WTC11 (cell line): ENCODE results near the gene TEN1.

Source experiments
- CREM ChIP-seq: sonication (generic); formaldehyde crosslinking; IDR thresholded peaks from 2 replicates; pipeline ENCODE4 v1.8.1; 2022; ENCODE audit warnings: mild to moderate bottlenecking, missing genetic modification reagents, moderate library complexity
- MYBL2 ChIP-seq: sonication (generic); formaldehyde crosslinking; IDR thresholded peaks from 2 replicates; pipeline ENCODE4 v1.8.1; 2023; ENCODE audit warnings: mild to moderate bottlenecking, moderate library complexity, missing genetic modification reagents
- ZNF416 ChIP-seq: fragments of 250-450 bp; sonication (Bioruptor Pico); IDR thresholded peaks from 2 replicates; pipeline ENCODE4 v1.9.0; 2021; ENCODE audit warnings: mild to moderate bottlenecking, inconsistent platforms
- TF ChIP-seq, protein P1 (sequence below): sonication (generic); formaldehyde crosslinking; IDR thresholded peaks from 2 replicates; pipeline ENCODE4 v1.8.1; 2023; ENCODE audit warnings: mild to moderate bottlenecking, moderate library complexity, missing genetic modification reagents
- TF ChIP-seq, protein P2 (sequence below): sonication (generic); formaldehyde crosslinking; IDR thresholded peaks from 2 replicates; pipeline ENCODE4 v1.8.1; 2023; ENCODE audit warnings: mild to moderate bottlenecking, missing genetic modification reagents, moderate library complexity
- TF ChIP-seq, protein P3 (sequence below): sonication (generic); formaldehyde crosslinking; conservative IDR thresholded peaks from 2 replicates; pipeline ENCODE4 v1.8.1; 2023; ENCODE audit warnings: mild to moderate bottlenecking, low read depth, missing genetic modification reagents, moderate library complexity
- TF ChIP-seq, protein P4 (sequence below): fragments of 200-600 bp; IDR thresholded peaks from 2 replicates; pipeline ENCODE4 v1.8.0; 2022; ENCODE audit warnings: antibody characterized with exemption
- TF ChIP-seq, protein P5 (sequence below): sonication (generic); formaldehyde crosslinking; IDR thresholded peaks from 2 replicates; pipeline ENCODE4 v1.8.1; 2022; ENCODE audit warnings: low read depth, missing genetic modification reagents, borderline replicate concordance

DNA sequence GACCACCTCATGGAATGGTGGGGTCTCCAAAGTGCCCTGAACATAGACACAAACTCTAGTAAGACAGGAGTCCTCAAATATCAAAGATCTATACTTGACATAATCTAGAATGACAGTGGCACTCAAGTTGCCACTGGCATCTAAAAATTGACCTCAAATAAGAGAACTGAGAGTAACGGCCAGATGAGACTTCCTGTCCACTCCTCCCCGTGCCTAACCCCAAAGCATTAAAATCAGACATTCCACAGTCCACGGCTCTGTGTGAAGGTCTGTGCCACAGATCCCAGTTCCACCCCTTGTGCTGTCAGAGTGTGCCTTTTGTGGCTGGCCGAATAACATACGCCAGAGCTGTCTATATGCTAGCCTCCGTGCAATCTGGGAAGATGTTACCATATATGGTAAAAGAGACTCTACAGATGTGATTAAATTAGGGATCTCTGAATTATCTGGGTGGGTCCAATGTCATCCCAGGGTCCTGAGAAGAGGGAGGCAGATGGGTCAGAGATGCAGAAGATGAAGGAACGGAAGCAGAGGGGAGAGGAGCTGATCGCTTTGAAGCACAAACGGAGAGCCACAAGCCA, 69.1 kb downstream of the TEN1 start:
- no peak for TF ChIP-seq CREM (CRISPR knock-in tag)
- TF ChIP-seq, protein P1, sequence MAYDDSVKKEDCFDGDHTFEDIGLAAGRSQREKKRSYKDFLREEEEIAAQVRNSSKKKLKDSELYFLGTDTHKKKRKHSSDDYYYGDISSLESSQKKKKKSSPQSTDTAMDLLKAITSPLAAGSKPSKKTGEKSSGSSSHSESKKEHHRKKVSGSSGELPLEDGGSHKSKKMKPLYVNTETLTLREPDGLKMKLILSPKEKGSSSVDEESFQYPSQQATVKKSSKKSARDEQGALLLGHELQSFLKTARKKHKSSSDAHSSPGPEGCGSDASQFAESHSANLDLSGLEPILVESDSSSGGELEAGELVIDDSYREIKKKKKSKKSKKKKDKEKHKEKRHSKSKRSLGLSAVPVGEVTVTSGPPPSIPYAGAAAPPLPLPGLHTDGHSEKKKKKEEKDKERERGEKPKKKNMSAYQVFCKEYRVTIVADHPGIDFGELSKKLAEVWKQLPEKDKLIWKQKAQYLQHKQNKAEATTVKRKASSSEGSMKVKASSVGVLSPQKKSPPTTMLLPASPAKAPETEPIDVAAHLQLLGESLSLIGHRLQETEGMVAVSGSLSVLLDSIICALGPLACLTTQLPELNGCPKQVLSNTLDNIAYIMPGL (CRISPR knock-in tag), result no peak
- TF ChIP-seq, protein P2, sequence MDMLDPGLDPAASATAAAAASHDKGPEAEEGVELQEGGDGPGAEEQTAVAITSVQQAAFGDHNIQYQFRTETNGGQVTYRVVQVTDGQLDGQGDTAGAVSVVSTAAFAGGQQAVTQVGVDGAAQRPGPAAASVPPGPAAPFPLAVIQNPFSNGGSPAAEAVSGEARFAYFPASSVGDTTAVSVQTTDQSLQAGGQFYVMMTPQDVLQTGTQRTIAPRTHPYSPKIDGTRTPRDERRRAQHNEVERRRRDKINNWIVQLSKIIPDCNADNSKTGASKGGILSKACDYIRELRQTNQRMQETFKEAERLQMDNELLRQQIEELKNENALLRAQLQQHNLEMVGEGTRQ (CRISPR knock-in tag), result no peak
- TF ChIP-seq, protein P3, sequence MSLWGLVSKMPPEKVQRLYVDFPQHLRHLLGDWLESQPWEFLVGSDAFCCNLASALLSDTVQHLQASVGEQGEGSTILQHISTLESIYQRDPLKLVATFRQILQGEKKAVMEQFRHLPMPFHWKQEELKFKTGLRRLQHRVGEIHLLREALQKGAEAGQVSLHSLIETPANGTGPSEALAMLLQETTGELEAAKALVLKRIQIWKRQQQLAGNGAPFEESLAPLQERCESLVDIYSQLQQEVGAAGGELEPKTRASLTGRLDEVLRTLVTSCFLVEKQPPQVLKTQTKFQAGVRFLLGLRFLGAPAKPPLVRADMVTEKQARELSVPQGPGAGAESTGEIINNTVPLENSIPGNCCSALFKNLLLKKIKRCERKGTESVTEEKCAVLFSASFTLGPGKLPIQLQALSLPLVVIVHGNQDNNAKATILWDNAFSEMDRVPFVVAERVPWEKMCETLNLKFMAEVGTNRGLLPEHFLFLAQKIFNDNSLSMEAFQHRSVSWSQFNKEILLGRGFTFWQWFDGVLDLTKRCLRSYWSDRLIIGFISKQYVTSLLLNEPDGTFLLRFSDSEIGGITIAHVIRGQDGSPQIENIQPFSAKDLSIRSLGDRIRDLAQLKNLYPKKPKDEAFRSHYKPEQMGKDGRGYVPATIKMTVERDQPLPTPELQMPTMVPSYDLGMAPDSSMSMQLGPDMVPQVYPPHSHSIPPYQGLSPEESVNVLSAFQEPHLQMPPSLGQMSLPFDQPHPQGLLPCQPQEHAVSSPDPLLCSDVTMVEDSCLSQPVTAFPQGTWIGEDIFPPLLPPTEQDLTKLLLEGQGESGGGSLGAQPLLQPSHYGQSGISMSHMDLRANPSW, result no peak
- TF ChIP-seq MYBL2 (CRISPR knock-in tag), result no peak
- no peak for TF ChIP-seq ZNF416 (CRISPR knock-in tag)
- TF ChIP-seq, protein P4, sequence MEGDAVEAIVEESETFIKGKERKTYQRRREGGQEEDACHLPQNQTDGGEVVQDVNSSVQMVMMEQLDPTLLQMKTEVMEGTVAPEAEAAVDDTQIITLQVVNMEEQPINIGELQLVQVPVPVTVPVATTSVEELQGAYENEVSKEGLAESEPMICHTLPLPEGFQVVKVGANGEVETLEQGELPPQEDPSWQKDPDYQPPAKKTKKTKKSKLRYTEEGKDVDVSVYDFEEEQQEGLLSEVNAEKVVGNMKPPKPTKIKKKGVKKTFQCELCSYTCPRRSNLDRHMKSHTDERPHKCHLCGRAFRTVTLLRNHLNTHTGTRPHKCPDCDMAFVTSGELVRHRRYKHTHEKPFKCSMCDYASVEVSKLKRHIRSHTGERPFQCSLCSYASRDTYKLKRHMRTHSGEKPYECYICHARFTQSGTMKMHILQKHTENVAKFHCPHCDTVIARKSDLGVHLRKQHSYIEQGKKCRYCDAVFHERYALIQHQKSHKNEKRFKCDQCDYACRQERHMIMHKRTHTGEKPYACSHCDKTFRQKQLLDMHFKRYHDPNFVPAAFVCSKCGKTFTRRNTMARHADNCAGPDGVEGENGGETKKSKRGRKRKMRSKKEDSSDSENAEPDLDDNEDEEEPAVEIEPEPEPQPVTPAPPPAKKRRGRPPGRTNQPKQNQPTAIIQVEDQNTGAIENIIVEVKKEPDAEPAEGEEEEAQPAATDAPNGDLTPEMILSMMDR, result no peak
- TF ChIP-seq, protein P5, sequence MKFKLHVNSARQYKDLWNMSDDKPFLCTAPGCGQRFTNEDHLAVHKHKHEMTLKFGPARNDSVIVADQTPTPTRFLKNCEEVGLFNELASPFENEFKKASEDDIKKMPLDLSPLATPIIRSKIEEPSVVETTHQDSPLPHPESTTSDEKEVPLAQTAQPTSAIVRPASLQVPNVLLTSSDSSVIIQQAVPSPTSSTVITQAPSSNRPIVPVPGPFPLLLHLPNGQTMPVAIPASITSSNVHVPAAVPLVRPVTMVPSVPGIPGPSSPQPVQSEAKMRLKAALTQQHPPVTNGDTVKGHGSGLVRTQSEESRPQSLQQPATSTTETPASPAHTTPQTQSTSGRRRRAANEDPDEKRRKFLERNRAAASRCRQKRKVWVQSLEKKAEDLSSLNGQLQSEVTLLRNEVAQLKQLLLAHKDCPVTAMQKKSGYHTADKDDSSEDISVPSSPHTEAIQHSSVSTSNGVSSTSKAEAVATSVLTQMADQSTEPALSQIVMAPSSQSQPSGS (CRISPR knock-in tag), result no peak
